C4-2B (cell line): ENCODE measurements around the gene EMX1.

Experiments
- CTCF ChIP-seq: fragments of 450-650 bp; conservative IDR thresholded peaks from 2 replicates; pipeline ENCODE4 v1.5.1; 2017; ENCODE audit warnings: mild to moderate bottlenecking
- ZFX ChIP-seq: fragments of 450-650 bp; IDR thresholded peaks from 2 replicates; pipeline ENCODE4 v1.6.1; 2017

DNA sequence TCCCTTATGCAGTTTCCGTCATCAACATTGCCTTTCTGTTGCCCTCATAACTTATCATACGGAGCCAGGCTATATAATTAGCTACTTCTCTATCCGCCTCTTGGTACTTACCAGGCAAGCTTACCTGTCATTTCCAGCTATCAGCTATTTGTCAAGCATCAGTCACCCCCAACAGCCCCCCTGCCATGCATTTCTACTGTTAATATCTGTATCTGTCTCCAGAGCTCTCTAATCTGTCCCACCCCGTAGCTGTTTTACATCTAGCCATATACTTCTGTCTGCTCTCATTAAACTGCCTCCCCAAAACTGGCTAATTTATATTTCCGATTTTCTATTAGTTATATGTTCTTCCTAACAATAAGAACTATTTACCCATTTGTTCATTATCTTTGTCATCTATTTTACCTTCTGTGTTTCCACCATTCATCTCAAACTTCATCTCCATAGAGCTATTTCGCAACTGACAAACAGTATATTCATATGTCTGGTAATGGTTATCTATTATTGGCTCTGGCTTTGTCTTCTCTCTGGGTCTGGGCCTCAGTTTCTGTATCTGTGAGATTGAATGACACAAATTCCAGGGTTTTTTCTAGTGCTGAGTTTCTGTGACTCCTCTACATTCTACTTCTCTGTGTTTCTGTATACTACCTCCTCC lies 9.6 kb downstream of the EMX1 start:
- TF ChIP-seq CTCF (no peak), ZFX (no peak)
